ENCODE data around the gene LRGUK.

DNA sequence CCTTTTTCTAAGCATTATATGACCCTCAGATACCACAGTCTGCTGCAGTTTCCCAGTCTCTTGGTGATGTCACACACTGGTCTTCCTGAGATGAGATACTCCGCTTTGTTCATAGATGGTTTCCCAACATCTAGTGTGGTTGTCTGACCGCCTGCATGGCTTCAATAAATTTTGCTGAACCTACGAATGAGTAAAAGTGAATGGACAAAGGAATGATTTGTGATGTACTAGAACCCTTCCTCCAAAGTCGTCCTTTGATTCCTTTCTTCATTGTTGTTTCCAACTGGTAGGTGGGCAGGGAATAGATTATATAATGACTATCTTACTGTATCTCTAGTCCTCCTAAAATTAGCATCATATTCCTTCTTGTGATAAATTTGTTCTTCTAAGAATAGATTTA lies 107.1 kb downstream of the LRGUK start:
- TF ChIP-seq CTCF (conservative IDR thresholded peaks at IDR 0.05; ENCODE audit: low read depth, low read length) (no peak), POLR2A (IDR thresholded peaks at IDR 0.05; ENCODE audit: low read depth, low read length) (no peak)
